Left cardiac atrium (tissue), 4 donors: Measurements from ENCODE around the gene KRT40. TPM values are rescaled to one million over a fixed set of nuclear protein-coding genes. Genes with fewer than 3 reads are reported as not detected.

Source experiments
- ATAC-seq, 2 donors: fragments of 200-7000 bp; cut with Tn5 transposase; one replicate each; pipeline ENCODE4 v1.9.1; 2020; ENCODE audit warnings: mild to moderate bottlenecking in 2 of 2, moderate library complexity in 2 of 2
- DNase-seq: peaks from one replicate; pipeline ENCODE4 v3.0.0-alpha.2; 2020
- intact Hi-C, 2 donors: fragments of 100-400 bp; cut with DNase I; formaldehyde crosslinking; loops; one replicate each; pipeline versions ENCODE4 v1.14.1 to v1.15.1; 2022 to 2023
- total RNA-seq, 2 donors: library from RNA; stranded (reverse); fragmentation: NEBNext Ultra II Directional; extraction: Animal tissue kit (Norgen Biotek cat#: 25700); gene quantifications; one replicate each; pipeline ENCODE4 v1.2.1, GENCODE V29; 2021
- donor health status: DM: no; HTN: yes; CAD: no.
- donor health status: DM: no; HTN: yes; CAD: no; lungs with severe emphysema.
- donor health status: DM: yes; HTN: yes; CAD: no.
- donor health status: Dilated cardiomyopathy.

Gene KRT40
- total RNA-seq, 2 donors from 2014 or later = not detected

- intact Hi-C loops = no loop called here
- DNase-seq (no peak), ATAC-seq (no peak)
These were observed 25.8 kb downstream of the KRT40 start for GRCh38 chr17:40958086-40958953.

GRCh38 chr17:40956401-40957254, 27.5 kb downstream of the KRT40 start:
- DNase-seq (no peak), ATAC-seq (no peak)
- intact Hi-C loops = no loop called here

GRCh38 chr17:40953881-40954280, 30.2 kb downstream of the KRT40 start:
- no peak for ATAC-seq
- DNase-seq = no peak
- intact Hi-C loops = no loop called here

DNA sequence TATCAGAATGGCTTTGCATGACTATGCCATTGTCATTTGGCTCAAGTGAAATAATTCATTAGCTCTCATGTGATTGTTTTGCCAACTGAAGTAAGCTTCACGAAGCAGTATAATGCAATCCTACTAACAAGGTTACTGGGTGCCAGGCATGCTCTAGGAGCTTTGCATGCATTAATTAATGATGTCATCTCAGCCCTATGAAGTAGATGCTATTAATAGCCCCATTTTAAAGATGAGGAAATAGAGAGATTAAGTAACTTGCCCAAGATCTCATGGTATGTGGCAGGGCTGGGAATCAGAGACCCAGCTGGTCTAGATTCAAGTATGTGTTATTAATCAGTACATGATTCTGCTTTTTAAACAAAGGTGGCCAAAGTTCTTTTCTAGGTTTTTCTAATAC, 31.5 kb downstream of the KRT40 start:
- ATAC-seq (no peak), DNase-seq (no peak)
- intact Hi-C loops = no loop called here

- intact Hi-C loops = no loop called here
- DNase-seq (no peak), ATAC-seq (no peak)
These were observed 32.0 kb downstream of the KRT40 start for GRCh38 chr17:40952154-40952553.

DNA sequence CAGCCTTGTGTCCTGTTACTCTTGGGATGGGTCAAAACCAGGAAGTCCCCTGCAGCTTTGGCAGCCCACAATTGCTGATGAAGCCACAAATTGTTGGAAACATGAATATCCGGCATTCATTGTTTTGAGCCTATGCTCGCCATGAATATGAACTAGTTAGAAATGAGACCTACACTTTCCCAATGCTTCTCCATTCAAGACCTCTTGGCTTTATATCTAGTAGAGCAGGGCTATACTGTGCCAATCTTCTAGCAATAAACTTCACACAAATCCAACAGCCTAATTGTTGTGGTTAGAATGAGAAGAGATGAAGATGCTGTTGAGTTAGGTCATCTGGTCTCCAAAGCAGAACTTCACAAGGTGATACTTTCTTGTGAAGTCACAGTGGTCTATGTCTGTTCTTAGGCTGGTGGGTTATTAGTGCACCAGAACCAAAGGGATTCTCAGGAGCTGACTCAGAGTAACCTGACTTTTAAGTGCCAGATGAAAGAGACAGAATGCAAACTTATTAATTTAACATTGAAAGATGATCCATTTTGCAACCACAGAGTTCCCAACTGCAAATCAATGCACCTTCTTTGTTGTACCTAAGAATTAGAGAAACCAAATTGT, 33.0 kb downstream of the KRT40 start:
- DNase-seq (no peak), ATAC-seq (no peak)
- intact Hi-C loops = no loop called here

GRCh38 chr17:40950176-40950575, 34.0 kb downstream of the KRT40 start:
- DNase-seq (no peak), ATAC-seq (no peak)

GRCh38 chr17:40949418-40949817, 34.7 kb downstream of the KRT40 start:
- ATAC-seq (peak in 1 of 2 donors; percentile 29), DNase-seq (no peak)
- intact Hi-C loops = no loop called here

More at GRCh38 chr17:40950176-40950575, 34.0 kb downstream of the KRT40 start:
- intact Hi-C loops = no loop called here

DNA sequence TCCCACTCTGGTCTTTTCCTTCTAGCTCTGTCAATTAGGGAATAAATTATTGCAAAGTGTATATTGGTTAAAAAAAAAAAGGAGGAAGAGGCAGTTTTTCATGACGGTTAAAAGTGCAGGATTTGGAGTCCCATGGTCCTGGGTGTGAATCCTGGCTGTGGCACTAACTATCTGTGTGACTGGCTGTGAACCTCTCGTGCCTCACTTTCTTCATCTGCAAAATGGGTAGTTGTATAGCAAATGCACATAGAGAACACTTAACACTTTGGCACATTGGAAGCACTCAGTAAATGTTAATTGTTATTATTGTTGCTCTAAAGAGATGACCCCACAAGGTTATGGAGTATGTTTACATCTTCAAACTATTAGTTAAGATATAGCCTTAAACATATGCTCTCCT, 36.2 kb downstream of the KRT40 start:
- intact Hi-C loops = no loop called here
- ATAC-seq = no peak
- DNase-seq = no peak

DNA sequence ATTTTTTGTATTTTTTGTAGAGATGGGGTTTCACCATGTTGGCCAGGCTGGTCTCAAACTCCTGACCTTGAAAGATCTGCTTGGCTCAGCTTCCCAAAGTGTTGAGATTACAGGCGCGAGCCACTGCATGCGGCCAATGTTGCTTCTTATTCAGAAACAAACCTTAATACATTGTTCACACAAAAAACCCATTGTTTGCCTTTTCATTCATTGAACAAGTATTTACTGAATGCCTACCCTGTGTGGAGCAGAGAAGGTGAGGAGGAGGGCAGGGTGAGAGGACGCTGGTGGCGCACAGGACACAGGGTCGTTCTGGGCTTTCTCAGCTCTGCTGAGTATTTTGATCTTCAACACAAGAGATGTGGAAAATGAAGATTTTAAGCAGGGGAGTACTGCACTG, 38.7 kb downstream of the KRT40 start:
- intact Hi-C loops = no loop called here
- no peak for ATAC-seq
- DNase-seq = no peak

- ATAC-seq = no peak
- DNase-seq = no peak
- intact Hi-C loops = no loop called here
These were observed 39.6 kb downstream of the KRT40 start for GRCh38 chr17:40944531-40944930.

GRCh38 chr17:40942553-40942952, 41.6 kb downstream of the KRT40 start:
- intact Hi-C loops = no loop called here
- no peak for ATAC-seq

DNA sequence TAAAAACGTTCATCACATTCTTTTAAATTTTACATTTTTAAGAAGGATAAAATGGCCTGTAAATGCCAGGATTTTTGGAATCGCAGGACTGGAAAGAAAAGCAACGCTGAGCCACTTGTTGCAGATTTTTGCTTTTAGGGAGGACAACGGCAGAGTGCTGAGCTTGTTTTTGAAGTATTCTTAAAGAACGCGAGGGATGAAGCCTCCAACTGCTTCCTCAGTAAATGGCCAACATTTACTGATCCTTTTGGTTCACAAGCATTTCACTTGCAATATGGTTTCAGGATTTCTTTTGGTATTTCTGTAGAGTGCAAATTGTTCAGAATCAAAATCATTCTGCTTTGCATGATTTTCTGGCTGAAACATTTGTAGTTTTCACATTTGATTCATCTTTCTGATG, 43.9 kb downstream of the KRT40 start:
- DNase-seq = no peak
- no peak for ATAC-seq
- intact Hi-C loops = no loop called here

More at GRCh38 chr17:40942553-40942952, 41.6 kb downstream of the KRT40 start:
- DNase-seq = no peak

DNA sequence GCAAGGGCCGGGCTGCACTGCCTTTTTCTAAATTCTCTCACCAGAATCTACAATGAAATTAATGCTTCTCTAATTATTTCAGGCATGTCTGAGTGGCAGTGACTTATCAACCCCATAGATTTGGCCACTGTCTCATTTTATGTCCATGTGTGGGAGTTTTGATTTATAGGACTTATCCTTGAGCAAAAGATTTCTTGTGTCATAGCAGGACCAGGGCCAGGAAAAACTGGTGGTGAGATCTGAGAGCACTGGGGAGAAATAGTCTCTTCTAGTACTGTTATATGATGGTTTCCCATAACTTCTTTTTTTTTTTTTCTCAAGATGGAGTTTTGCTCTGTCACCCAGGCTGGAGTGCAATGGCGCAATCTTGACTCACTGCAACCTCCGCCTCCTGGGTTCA, 45.1 kb downstream of the KRT40 start:
- ATAC-seq = no peak
- intact Hi-C loops = no loop called here
- no peak for DNase-seq

DNA sequence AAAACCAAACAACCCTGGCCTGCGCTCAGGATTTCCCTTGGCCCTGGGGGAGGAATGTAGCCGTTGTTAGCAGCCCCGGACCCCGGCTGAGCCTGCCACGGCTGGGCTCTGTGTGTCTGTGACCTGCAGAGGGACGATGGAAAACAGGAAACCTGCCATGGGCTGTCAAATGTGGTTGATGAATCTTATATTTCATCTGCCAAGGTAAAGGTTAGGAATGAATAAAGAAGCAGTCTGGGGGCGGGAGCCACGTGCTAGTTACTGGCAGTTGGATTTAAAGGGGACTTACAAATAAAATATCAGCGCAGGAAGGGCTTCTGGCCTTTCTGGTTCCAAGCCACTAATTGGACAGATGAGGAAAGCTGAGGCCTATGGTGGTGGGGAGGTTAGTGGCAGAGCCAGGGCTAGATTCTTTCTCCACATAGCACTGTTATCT, 46.7 kb downstream of the KRT40 start, which contains the start of gene KRT23:
Gene KRT23, minus strand, starts transcription at position 263 of the 436 bp plus-strand sequence. CDS start 1,043 bp downstream, outside the sequence.
- ATAC-seq = no peak
- intact Hi-C loops = no loop called here
- DNase-seq = no peak

GRCh38 chr17:40936976-40937375, 47.1 kb downstream of the KRT40 start:
- DNase-seq = no peak
- intact Hi-C loops = no loop called here
- no peak for ATAC-seq

DNA sequence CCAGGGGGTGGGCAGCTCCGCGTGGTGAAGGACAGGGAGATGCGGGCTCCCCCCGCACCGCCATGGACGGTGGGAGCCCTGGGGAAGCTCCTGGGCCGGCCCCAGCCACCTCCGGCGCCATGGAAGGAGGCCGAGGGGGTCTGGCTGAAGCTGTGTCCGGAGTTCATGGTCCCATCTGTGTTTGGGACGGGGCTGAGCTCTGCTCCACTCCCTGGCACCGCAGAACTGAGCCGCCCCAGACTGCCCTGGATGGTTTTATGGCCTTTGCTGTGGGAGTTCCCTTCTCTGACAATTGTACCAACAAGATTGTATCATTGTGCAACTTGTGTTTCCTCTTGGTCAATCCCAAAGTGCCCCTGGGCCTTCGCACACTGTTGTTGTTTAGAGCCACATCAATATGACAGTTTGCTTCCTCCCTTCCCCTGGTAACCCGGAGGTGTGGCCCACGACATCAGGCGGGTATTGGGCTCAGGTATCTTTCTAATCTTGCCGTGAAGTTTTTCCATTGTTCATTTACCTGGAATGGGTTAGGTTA, 47.6 kb downstream of the KRT40 start:
- DNase-seq (no peak), ATAC-seq (no peak)
- intact Hi-C loops = no loop called here

DNA sequence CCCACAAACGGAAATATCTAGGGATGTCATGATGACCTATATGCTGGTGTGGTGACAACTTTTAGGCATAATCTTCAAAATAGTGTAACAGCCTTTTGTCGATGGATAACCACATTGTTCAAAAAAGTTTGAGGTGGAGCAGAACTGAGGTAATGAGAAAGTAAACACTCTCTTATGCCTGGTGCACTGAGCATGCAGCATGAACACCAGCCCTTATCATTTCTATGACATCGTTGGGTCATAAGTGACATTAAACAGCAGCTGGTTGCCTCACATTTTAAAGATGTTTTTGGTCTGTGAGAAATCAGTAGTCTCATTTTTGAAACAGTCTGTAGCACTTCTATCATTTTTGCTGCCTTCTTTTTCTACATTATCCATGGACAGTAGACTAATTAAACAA, 48.5 kb downstream of the KRT40 start:
- ATAC-seq (no peak), DNase-seq (no peak)
- intact Hi-C loops = no loop called here

DNA sequence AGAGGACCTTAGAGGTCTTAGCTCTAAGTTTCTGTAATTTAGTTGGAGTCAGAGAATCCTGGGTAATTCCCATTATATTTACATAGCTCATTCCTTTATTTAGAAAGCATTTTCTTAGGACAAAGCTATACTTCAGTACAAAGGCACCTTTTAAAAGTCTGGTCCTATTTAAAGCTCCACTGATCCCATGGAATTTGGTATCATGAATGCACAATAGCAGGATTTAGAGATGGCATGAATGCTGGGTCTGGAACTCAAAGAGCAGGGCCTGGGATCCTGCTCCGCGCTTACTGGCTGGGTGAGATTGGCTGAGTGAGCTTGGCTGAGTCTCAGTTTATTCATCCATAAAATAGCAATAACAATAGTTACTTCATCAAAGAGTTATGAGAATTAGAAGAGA, 51.5 kb downstream of the KRT40 start:
- ATAC-seq = no peak
- no peak for DNase-seq
- intact Hi-C loops = no loop called here

DNA sequence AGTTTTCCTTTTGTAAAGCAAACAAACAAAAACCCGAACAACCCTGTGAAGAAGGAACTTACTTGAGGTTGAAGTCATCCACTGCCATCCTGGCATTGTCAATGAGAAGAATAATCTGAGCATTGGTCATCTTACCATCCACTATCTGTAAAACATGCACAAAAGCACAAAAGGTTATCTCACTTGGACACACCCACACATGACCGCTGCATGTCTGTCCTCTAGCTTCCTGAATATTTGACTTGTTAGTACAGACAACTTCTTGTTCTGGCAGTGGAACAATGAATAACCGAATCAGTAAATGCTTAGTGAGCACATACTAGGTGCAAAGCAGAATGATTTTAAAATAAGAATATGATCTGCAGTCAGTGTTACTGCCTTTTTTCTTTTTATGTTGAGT, 52.8 kb downstream of the KRT40 start:
- DNase-seq = no peak
- ATAC-seq = no peak
- intact Hi-C loops = no loop called here
